ENCODE results near the gene TRIM37. TPM values are rescaled to one million over a fixed set of nuclear protein-coding genes. Genes with fewer than 3 reads are reported as not detected.

The TRIM37 gene
- total and polyA plus RNA-seq, 2 of the 8 experiments (the other 6 are each of a cell fraction or from before 2014, with no cell fraction given), result 38.2 to 57.0 TPM

- H3K18ac ChIP-seq (ENCODE audit: extremely low read depth, low read length), result no peak overlapping the region
- H4K8ac ChIP-seq (ENCODE audit: extremely low read depth, insufficient read depth, low read length), result no peak overlapping the region
- FAIRE-seq (no peak), DNase-seq (ENCODE audit: low read depth in 1 of 2, low spot score in 2 of 2) (no peak)
- no peak overlapping the region for H2BK12ac ChIP-seq (ENCODE audit: low read depth, low read length)
- no peak overlapping the region for H4K91ac ChIP-seq (replicated peaks; ENCODE audit: insufficient read length, low read length)
- H3K79me1 ChIP-seq (ENCODE audit: low read depth, low read length), result no peaks in the 10 kb centered on the region; the same call in 1 of the 2 replicates
- no peaks in the 10 kb centered on the region for H3K4me1 ChIP-seq (replicated peaks in 1 of 4; ENCODE audit: control insufficient read depth in 3 of 4, insufficient read depth in 4 of 4, low read length in 3 of 4)
- POLR2A ChIA-PET (ENCODE audit: partially characterized antibody), result no interaction called here
- no peaks in the 10 kb centered on the region for H3K79me2 ChIP-seq (ENCODE audit: control insufficient read depth in 1 of 2, insufficient read depth in 2 of 2, low read length in 2 of 2)
- no peak overlapping the region for H3K9ac ChIP-seq (replicated peaks in 1 of 4; ENCODE audit: extremely low read depth in 1 of 4, low read depth in 3 of 4, low read length in 3 of 4)
- no peaks in the 10 kb centered on the region for H3K23me2 ChIP-seq (ENCODE audit: low read depth, low read length)
- H2AFZ ChIP-seq (ENCODE audit: low read length), result no peak overlapping the region
- H2BK15ac ChIP-seq (ENCODE audit: low read length), result no peak overlapping the region
- H3K56ac ChIP-seq (replicated peaks; ENCODE audit: insufficient read length, low read depth, low read length), result no peak overlapping the region
- H3K36me3 ChIP-seq (ENCODE audit: control insufficient read depth in 2 of 4, insufficient read depth in 4 of 4, low read length in 3 of 4), result peaks cover 3 to 21% (median 9%) of the 10 kb centered on the region in 4 experiments; a peak in 6 of 8 replicates
- H3K23ac ChIP-seq (ENCODE audit: insufficient read length), result no peak overlapping the region
- H3K4ac ChIP-seq (replicated peaks; ENCODE audit: insufficient read length, low read depth, low read length), result no peak overlapping the region
- H3K4me2 ChIP-seq (ENCODE audit: insufficient read depth in 1 of 2, low read depth in 2 of 2, low read length in 2 of 2), result no peak overlapping the region
- CTCF ChIA-PET (ENCODE audit: partially characterized antibody), result interaction anchor here (0.6 to 1.0 kb wide), 3 partner anchors 27 to 280 kb away, joined by 3 read pairs; no protein-coding TSS in a partner anchor
- TF ChIP-seq SIN3A (conservative IDR thresholded peaks at IDR 0.05 in 1 of 2, IDR thresholded peaks at IDR 0.05 in 1 of 2; ENCODE audit: low read depth in 1 of 2, low read length in 2 of 2) (no peak), NRF1 (IDR thresholded peaks at IDR 0.05; ENCODE audit: low read depth, low read length) (no peak), ATF3 (IDR thresholded peaks at IDR 0.05; ENCODE audit: insufficient read depth, low read depth, low read length) (no peak), MAX (IDR thresholded peaks at IDR 0.05) (no peak)
- H4K20me1 ChIP-seq (replicated peaks in 1 of 2; ENCODE audit: control insufficient read depth in 1 of 2, insufficient read depth in 2 of 2, low read length in 2 of 2), result no peaks in the 10 kb centered on the region
- no peak overlapping the region for H2BK120ac ChIP-seq (replicated peaks; ENCODE audit: low read depth, low read length)
- H4K5ac ChIP-seq (ENCODE audit: insufficient read length, low read depth, low read length), result no peak overlapping the region
- H2BK5ac ChIP-seq (ENCODE audit: low read depth, low read length), result no peak overlapping the region
- no peak overlapping the region for H2AK5ac ChIP-seq (ENCODE audit: low read depth, low read length)
- no peak overlapping the region for H3K14ac ChIP-seq (ENCODE audit: insufficient read length)
- H3K27ac ChIP-seq (ENCODE audit: low read depth, low read length), result no peak overlapping the region
- H3K27me3 ChIP-seq (replicated peaks in 1 of 4; ENCODE audit: control insufficient read depth in 3 of 4, extremely low read depth in 1 of 4, insufficient read depth in 3 of 4, low read length in 3 of 4), result no peaks in the 10 kb centered on the region
- no peaks in the 10 kb centered on the region for H3K9me3 ChIP-seq (ENCODE audit: insufficient read depth in 2 of 2, low read depth in 1 of 2, low read length in 1 of 2)
- no peak overlapping the region for H2BK20ac ChIP-seq (ENCODE audit: low read length)
- H3K4me3 ChIP-seq (ENCODE audit: extremely low read depth in 1 of 4, insufficient read depth in 2 of 4, low read depth in 3 of 4, low read length in 4 of 4), result no peak overlapping the region
- WGBS, 2 experiments (ENCODE audit: extremely low coverage in 1 of 2, insufficient coverage in 1 of 2, insufficient read length in 1 of 2, insufficient replicate concordance in 2 of 2, low coverage in 1 of 2, low lambda C conversion rate in 2 of 2, missing lambda C conversion rate in 1 of 2), result 96% methylated on average over 1 of the region's 1 CpG; no CpG with 5 or more reads in 1 of the 2 experiments
Measured at GRCh38 chr17:59030811-59031210, 75.9 kb downstream of the TRIM37 start.

All from H1 (cell line).